Left ventricle myocardium superior (tissue), 1 donor: ENCODE results near the gene TMCO4. TPM values are rescaled to one million over a fixed set of nuclear protein-coding genes. Genes with fewer than 3 reads are reported as not detected.

Experiments
- ATAC-seq: fragments of 200-7000 bp; cut with Tn5 transposase; one replicate; pipeline ENCODE4 v1.9.1; 2020; ENCODE audit warnings: mild to moderate bottlenecking, moderate library complexity
- DNase-seq: peaks from one replicate; pipeline ENCODE4 v3.0.0-alpha.2; 2020
- intact Hi-C: fragments of 100-400 bp; cut with micrococcal nuclease; formaldehyde crosslinking; loops from one replicate; pipeline ENCODE4 v1.11.0; 2022
- total RNA-seq: library from RNA; stranded (reverse); fragmentation: NEBNext Ultra II Directional; extraction: Animal tissue kit (Norgen Biotek cat#: 25700); gene quantifications from one replicate; pipeline ENCODE4 v1.2.1, GENCODE V29; 2021
- donor health status: DM: no; HTN: yes; CAD: no; lungs with severe emphysema.

Gene TMCO4
- total RNA-seq, 1 donor from 2014 or later, result 8.9 TPM

DNA sequence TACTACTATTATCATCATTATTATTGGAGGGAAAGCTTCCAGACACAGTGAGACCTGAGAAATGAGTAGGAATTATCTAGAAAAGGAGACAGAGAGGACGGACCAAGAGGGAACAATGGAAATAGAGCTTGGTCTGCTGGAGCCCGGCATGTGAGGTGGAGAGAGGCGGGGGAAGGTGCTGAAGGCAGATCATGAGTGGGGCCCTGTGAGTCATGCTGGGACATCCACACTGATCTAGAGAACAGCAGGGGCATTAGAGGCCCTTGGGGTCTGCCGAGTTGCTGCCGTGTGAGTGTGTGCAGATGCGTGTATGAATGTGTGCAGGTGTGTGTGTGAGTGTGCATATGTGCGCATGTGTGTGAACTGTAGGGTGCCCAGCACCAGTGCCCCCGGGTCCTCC, 65.7 kb downstream of the TMCO4 start:
- ATAC-seq (no peak), DNase-seq (no peak)

GRCh38 chr1:19733615-19734014, 66.1 kb downstream of the TMCO4 start:
- ATAC-seq, result no peak
- intact Hi-C loops, result no loop called here
- DNase-seq, result no peak

More for the DNA sequence above, 65.7 kb downstream of the TMCO4 start:
- intact Hi-C loops, result no loop called here

DNA sequence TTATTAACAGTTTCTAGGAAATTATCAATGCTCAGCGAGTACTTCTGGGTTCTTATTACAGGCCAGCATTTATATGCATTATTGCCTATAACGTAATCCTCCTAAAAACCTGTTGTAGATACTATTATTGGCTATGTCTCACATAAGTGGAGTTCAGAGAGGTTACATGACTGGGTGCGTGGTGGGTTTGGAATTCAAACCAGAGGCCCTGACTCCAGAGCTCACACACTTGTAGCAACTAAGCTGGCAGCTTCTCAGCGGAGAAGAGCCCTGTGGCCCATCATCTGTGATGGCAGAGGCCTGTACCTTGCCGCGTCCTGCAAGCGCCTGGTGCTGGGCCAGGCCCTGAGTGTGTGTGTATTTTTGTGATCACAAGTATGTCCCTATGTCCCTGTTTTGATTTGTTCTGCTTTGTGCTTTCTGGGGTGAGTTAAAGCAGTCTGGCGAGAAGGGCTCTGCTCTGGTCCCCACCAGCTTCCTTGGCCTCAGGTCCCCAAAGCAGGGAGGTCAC, 68.3 kb downstream of the TMCO4 start:
- DNase-seq (peak; percentile 36), ATAC-seq (no peak)
- intact Hi-C loops, result no loop called here

- intact Hi-C loops, result no loop called here
- ATAC-seq (no peak), DNase-seq (no peak)
Measured at GRCh38 chr1:19730793-19731192, 68.9 kb downstream of the TMCO4 start.

DNA sequence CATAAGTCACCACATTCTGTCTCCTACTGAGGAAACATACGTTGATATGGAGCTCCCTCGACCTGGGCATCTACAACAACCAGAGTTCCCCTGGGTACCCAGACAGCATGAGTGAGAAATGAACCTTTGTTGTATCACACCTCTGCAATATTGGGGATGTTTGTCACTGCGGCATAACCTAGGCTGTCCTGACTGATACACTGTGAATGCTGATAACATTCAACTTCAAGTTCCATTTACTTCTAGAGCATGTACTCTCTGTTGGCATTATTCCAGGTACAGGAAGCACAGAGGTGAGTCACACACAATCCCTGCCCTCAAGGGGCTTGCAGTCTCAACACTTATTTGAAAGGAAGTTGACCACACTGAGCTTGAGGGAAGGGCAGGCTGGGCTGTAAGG, 69.5 kb downstream of the TMCO4 start:
- DNase-seq (no peak), ATAC-seq (no peak)

DNA sequence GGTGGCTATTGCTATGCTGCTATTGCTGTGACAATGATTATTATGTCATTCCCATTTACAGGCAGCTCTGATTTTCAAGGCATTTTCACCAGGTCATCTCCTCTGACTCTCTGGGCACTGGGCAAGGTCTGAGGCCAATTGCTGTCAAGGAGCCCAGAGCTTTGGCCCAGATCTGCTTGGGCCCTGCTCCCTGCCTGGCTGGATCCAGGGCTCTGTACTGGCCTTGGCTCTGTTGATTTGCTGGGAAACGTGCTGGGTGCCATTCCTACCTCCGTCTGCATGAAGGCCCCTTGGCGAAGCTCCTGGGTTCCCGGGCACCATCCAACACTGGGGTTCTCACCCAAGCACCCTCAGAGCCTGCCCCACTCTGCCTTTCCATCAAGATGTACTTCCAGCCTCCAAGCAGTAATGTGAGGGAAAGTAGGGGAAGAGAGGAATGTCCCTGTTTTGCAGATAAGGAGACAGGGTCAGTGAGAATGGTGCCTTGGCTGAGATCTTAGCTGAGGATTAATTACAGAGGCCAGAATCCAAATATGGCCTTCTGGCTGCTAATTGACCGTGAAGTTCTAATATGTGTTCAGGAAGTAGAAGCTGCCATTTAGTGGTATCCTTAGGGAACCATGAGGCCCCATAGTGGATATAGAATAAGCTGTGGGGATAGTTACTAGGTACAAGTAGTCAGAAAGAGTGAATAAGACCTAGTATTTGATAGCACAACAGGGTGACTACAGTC, 71.1 kb downstream of the TMCO4 start:
- peak; percentile 66 for ATAC-seq
- intact Hi-C loops, result no loop called here
- no peak for DNase-seq

More for the DNA sequence above, 69.5 kb downstream of the TMCO4 start:
- intact Hi-C loops, result no loop called here

GRCh38 chr1:19725606-19726005, 74.1 kb downstream of the TMCO4 start:
- DNase-seq (no peak), ATAC-seq (no peak)
- intact Hi-C loops, result no loop called here

DNA sequence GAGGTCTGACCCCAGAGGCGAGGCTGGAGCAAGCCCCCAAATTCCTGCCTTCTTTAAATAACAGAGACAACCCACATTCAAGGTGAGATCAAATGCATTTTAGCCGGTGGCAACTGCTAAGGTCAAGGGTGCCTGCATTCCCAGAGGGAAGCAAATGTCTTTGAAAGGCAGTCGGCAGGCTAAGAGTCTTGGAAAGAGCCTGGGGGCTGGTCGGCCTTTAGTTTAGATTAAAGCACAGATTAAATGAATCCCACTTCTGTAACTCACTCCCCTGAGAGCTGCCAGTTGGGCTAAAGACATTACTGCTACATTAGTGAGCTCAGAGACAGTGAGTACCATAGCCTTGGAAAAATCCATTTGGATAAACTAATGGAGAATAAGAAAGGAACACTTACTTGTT, 75.8 kb downstream of the TMCO4 start:
- intact Hi-C loops, result no loop called here
- DNase-seq (no peak), ATAC-seq (no peak)

- intact Hi-C loops, result no loop called here
- DNase-seq, result no peak
- ATAC-seq, result no peak
Measured at GRCh38 chr1:19720973-19721372, 78.7 kb downstream of the TMCO4 start.

DNA sequence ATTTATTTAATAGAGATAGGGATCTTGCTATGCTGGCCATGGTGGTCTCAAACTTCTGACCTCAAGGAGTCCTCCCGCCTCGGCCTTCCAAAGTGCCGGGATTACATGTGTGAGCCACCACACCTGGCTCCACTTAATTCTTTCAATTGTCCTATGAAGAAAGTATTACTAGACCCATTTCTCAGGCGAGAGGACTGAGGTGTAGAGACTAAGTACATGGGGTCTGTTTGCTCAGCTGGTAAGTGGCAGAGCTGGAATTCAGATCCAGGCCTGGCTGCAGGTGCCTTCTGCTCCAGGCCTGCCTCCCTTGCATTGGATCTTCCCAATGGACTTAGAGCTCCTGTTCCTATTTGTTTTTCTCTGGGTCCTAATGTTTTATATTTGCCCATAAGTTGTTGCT, 79.5 kb downstream of the TMCO4 start:
- DNase-seq (no peak), ATAC-seq (no peak)
- intact Hi-C loops, result no loop called here

- no peak for DNase-seq
- ATAC-seq, result no peak
- intact Hi-C loops, result no loop called here
Measured at GRCh38 chr1:19717467-19717866, 82.2 kb downstream of the TMCO4 start.

- intact Hi-C loops, result no loop called here
- ATAC-seq (peak; percentile 93), DNase-seq (peak; percentile 91)
Measured at GRCh38 chr1:19715334-19716203, 84.1 kb downstream of the TMCO4 start.

GRCh38 chr1:19712928-19713327, 86.8 kb downstream of the TMCO4 start:
- intact Hi-C loops, result no loop called here
- no peak for ATAC-seq

GRCh38 chr1:19710825-19711611, 88.7 kb downstream of the TMCO4 start:
- no peak for ATAC-seq
- intact Hi-C loops, result no loop called here
- DNase-seq, result no peak

More at GRCh38 chr1:19712928-19713327, 86.8 kb downstream of the TMCO4 start:
- DNase-seq, result no peak

GRCh38 chr1:19709260-19709793, 90.4 kb downstream of the TMCO4 start:
- ATAC-seq (no peak), DNase-seq (no peak)
- intact Hi-C loops, result no loop called here

GRCh38 chr1:19708567-19709110, 91.1 kb downstream of the TMCO4 start:
- intact Hi-C loops, result no loop called here
- no peak for DNase-seq

DNA sequence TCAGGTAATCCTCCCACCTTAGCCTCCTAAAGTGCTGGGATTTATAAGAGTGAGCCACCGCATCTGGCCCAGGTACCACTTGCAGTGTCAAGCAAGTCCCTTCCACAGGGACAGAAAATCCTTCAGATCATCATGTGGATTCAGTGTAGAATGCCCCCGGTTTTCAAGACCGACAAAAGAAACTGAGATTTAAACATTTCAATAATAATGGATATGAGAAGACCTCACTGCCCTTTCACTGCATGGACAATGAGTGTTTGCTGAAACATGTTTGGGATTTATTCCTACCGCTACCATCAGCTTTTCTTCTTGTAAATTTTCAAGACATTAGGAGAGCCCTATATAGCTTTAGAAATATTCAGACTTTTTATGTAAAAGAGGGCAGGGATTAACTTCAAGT, 93.6 kb downstream of the TMCO4 start:
- ATAC-seq (no peak), DNase-seq (no peak)
- intact Hi-C loops, result no loop called here

More at GRCh38 chr1:19708567-19709110, 91.1 kb downstream of the TMCO4 start:
- no peak for ATAC-seq

DNA sequence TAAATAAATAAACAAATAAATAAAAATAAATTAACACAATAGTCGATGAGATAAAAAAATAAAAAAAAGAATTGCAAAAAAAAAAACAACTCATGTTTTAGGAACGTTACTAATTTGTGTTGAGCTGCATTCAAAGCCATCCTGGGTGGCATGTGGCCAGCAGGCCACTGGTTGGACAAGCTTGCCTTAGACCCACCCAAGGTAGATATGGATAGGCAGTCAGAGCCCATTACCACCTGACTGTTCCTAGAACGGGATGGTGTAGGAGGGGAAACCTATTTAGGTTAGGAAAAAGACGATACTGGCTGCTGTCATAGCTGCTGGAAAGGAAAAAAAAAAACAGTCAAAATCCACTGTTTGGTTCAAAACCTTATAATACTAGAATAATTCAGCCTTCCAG, 94.3 kb downstream of the TMCO4 start:
- intact Hi-C loops, result no loop called here
- DNase-seq, result no peak
- ATAC-seq, result no peak
